ENCODE data around the gene BORA.
A peak's percentile ranks its signal among the peaks of the same experiment; 100 is the strongest.
"Not testable (repeated sequence)": the region's sequence is repeated elsewhere in the genome, so short reads cannot be mapped to it uniquely, and the experiment has no call there.

The BORA gene

GRCh38 chr13:72774019-72774418 is 46.3 kb downstream of the BORA start:
- no peak for DNase-seq

- DNase-seq, result peak; percentile 35 to 82
These were observed 54.0 kb downstream of the BORA start, which contains the start of the genes DIS3 and PIBF1 for GRCh38 chr13:72781451-72782439. Gene DIS3 (minus strand): TSS chr13:72781900. CDS start chr13:72781832, 68 bp downstream. Gene PIBF1 (plus strand): TSS chr13:72782133. CDS start chr13:72783470, 1,337 bp downstream.

GRCh38 chr13:72782717-72783116 is 55.0 kb downstream of the BORA start:
- DNase-seq, result no peak

- not testable (repeated sequence) for DNase-seq
These were observed 57.0 kb downstream of the BORA start for GRCh38 chr13:72784679-72785078.

GRCh38 chr13:72788831-72789230 is 61.1 kb downstream of the BORA start:
- no peak for DNase-seq

GRCh38 chr13:72792640-72793039 is 64.9 kb downstream of the BORA start:
- no peak for DNase-seq

- DNase-seq, result no peak
These were observed 71.1 kb downstream of the BORA start for GRCh38 chr13:72798817-72799216.

- DNase-seq, result no peak
These were observed 76.6 kb downstream of the BORA start for GRCh38 chr13:72804301-72804700.

All from NCI-H446 (cell line).